HG02981 (cell line): ENCODE results near the gene ID3.
A peak's percentile ranks its signal among the peaks of the same experiment; 100 is the strongest.

Experiments
- ATAC-seq: cut with Tn5 transposase; IDR thresholded peaks from one replicate; pipeline ENCODE4 v1.9.1; 2021; ENCODE audit warnings: mild to moderate bottlenecking, moderate library complexity; ENCODE audit not compliant: unreplicated experiment

The ID3 gene

GRCh38 chr1:23566304-23566703, 7.0 kb upstream of the ID3 start:
- ATAC-seq: no peak

GRCh38 chr1:23565776-23566175, 6.5 kb upstream of the ID3 start:
- no peak for ATAC-seq

- ATAC-seq: no peak
These were observed 5.3 kb upstream of the ID3 start for GRCh38 chr1:23564529-23565122.

GRCh38 chr1:23563755-23564374, 4.6 kb upstream of the ID3 start:
- ATAC-seq: no peak

GRCh38 chr1:23563003-23563402, 3.7 kb upstream of the ID3 start:
- no peak for ATAC-seq

GRCh38 chr1:23562137-23562876, 3.0 kb upstream of the ID3 start:
- peak; percentile 33 for ATAC-seq

GRCh38 chr1:23561813-23562100, 2.5 kb upstream of the ID3 start:
- ATAC-seq: no peak

- ATAC-seq: no peak
These were observed 1.9 kb upstream of the ID3 start for GRCh38 chr1:23561076-23561812.

- no peak for ATAC-seq
These were observed 862 bp upstream of the ID3 start for GRCh38 chr1:23559985-23560741.

GRCh38 chr1:23558872-23559135, 497 bp downstream of the ID3 start:
- no peak for ATAC-seq

- no peak for ATAC-seq
These were observed 995 bp downstream of the ID3 start for GRCh38 chr1:23558140-23558871.

- ATAC-seq: no peak
These were observed 1.7 kb downstream of the ID3 start for GRCh38 chr1:23557471-23558124.

GRCh38 chr1:23556635-23557470, 2.4 kb downstream of the ID3 start:
- ATAC-seq: no peak

- no peak for ATAC-seq
These were observed 3.2 kb downstream of the ID3 start for GRCh38 chr1:23555986-23556634.

- ATAC-seq: no peak
These were observed 3.9 kb downstream of the ID3 start for GRCh38 chr1:23555270-23555985.

- ATAC-seq: peak; percentile 49
These were observed 4.6 kb downstream of the ID3 start for GRCh38 chr1:23554481-23555269.

GRCh38 chr1:23554127-23554480, 5.2 kb downstream of the ID3 start:
- no peak for ATAC-seq
